Esophagus squamous epithelium (tissue), 5 donors: ENCODE data around the gene ADARB2. TPM values are rescaled to one million over a fixed set of nuclear protein-coding genes. Genes with fewer than 3 reads are reported as not detected.

Experiments
- DNase-seq: peaks from one replicate; lab custom pipeline; 2025; lab: John Stamatoyannopoulos, UW
- H3K27ac ChIP-seq, 4 donors: fragments of 200-600 bp; sonication (generic); one replicate each; pipeline ENCODE4 v1.5.1; 2016 to 2019; ENCODE audit warnings: mild to moderate bottlenecking in 1 of 4
- H3K27me3 ChIP-seq, 4 donors: fragments of 200-600 bp; sonication (generic); 1 replicate in 3 of 4; 2 replicates in 1 of 4; pipeline versions ENCODE4 v1.5.1 to v1.6.0; 2017 to 2021; ENCODE audit warnings: antibody characterized with exemption in 1 of 4
- H3K36me3 ChIP-seq, 3 donors: fragments of 200-600 bp; sonication (generic); one replicate each; pipeline ENCODE4 v1.5.1; 2016 to 2019
- H3K4me1 ChIP-seq, 3 donors: fragments of 200-600 bp; sonication (generic); one replicate each; pipeline ENCODE4 v1.5.1; 2017 to 2019
- H3K4me3 ChIP-seq, 4 donors: fragments of 200-600 bp; sonication (generic); 1 replicate in 3 of 4; 2 replicates in 1 of 4; pipeline ENCODE4 v1.5.1; 2016 to 2019; ENCODE audit warnings: mild to moderate bottlenecking in 2 of 4, moderate library complexity in 1 of 4
- H3K9me3 ChIP-seq, 3 donors: fragments of 200-600 bp; sonication (generic); one replicate each; pipeline ENCODE4 v1.5.1; 2016 to 2019
- POLR2A ChIP-seq, 4 donors: fragments of 450-650 bp; IDR thresholded peaks; one replicate each; pipeline ENCODE4 v1.6.1; 2017; ENCODE audit warnings: antibody characterized with exemption in 4 of 4, mild to moderate bottlenecking in 4 of 4, moderate library complexity in 3 of 4
- WGBS, 2 donors: methylation state at CpG; one replicate each; pipeline ENCODE4 v1.1.5; 2018; 5-methylcytosine and 5-hydroxymethylcytosine counted together
- intact Hi-C: fragments of 100-400 bp; cut with DNase I; formaldehyde crosslinking; loops from one replicate; pipeline ENCODE4 v1.15.0; 2022
- total RNA-seq, 4 donors: library from RNA; depleted of rRNA; stranded (reverse); fragments of >200 nt; gene quantifications; one replicate each; pipeline ENCODE4 v1.1.0, GENCODE V29; 2016
- TF ChIP-seq, protein P1 (sequence below), 6 experiments: fragments of 450-650 bp in 4 of 6; fragments of 200-600 bp in 2 of 6; sonication (generic) in 2 of 6; IDR thresholded peaks; one replicate each; pipeline ENCODE4 v1.5.1; 2016 to 2019; ENCODE audit warnings: antibody characterized with exemption in 6 of 6, mild to moderate bottlenecking in 4 of 6, moderate library complexity in 4 of 6
- donor health status: DM: yes; HTN: yes; CAD: no.

The ADARB2 gene
- total RNA-seq, 4 donors from 2014 or later: 0.21 to 3.5 (median 1.5) TPM

GRCh38 chr10:1515780-1516491 lies 221.4 kb downstream of the ADARB2 start:
- H3K27ac ChIP-seq: no peak overlapping the region
- intact Hi-C loops: no loop called here
- no peaks in the 10 kb centered on the region for H3K9me3 ChIP-seq
- H3K4me1 ChIP-seq: no peaks in the 10 kb centered on the region
- no peak for TF ChIP-seq POLR2A (IDR thresholded peaks at IDR 0.05)
- TF ChIP-seq, protein P1, sequence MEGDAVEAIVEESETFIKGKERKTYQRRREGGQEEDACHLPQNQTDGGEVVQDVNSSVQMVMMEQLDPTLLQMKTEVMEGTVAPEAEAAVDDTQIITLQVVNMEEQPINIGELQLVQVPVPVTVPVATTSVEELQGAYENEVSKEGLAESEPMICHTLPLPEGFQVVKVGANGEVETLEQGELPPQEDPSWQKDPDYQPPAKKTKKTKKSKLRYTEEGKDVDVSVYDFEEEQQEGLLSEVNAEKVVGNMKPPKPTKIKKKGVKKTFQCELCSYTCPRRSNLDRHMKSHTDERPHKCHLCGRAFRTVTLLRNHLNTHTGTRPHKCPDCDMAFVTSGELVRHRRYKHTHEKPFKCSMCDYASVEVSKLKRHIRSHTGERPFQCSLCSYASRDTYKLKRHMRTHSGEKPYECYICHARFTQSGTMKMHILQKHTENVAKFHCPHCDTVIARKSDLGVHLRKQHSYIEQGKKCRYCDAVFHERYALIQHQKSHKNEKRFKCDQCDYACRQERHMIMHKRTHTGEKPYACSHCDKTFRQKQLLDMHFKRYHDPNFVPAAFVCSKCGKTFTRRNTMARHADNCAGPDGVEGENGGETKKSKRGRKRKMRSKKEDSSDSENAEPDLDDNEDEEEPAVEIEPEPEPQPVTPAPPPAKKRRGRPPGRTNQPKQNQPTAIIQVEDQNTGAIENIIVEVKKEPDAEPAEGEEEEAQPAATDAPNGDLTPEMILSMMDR (IDR thresholded peaks at IDR 0.05): no peak
- DNase-seq: no peak
- H3K27me3 ChIP-seq: no peaks in the 10 kb centered on the region
- whole genome bisulfite sequencing, 2 donors: 79 to 85% methylated on average over 5 to 18 of the region's 18 CpGs
- H3K36me3 ChIP-seq: no peaks in the 10 kb centered on the region
- no peak overlapping the region for H3K4me3 ChIP-seq

- no peak for DNase-seq
- WGBS, 2 donors: 92 to 93% methylated on average over 9 of the region's 14 CpGs
- TF ChIP-seq, protein P1 (IDR thresholded peaks at IDR 0.05): no peak
- TF ChIP-seq POLR2A (IDR thresholded peaks at IDR 0.05): no peak
- H3K27me3 ChIP-seq: no peaks in the 10 kb centered on the region
- intact Hi-C loops: no loop called here
- no peak overlapping the region for H3K4me3 ChIP-seq
- H3K27ac ChIP-seq: no peak overlapping the region
- no peaks in the 10 kb centered on the region for H3K36me3 ChIP-seq
- no peaks in the 10 kb centered on the region for H3K9me3 ChIP-seq
- H3K4me1 ChIP-seq: no peaks in the 10 kb centered on the region
Observed at GRCh38 chr10:1515121-1515779, 222.1 kb downstream of the ADARB2 start.

GRCh38 chr10:1514681-1515080 lies 222.6 kb downstream of the ADARB2 start:
- Histone ChIP-seq H3K4me3 (no peak overlapping the region), H3K27me3 (no peaks in the 10 kb centered on the region), H3K9me3 (no peaks in the 10 kb centered on the region), H3K36me3 (no peaks in the 10 kb centered on the region), H3K4me1 (no peaks in the 10 kb centered on the region), H3K27ac (no peak overlapping the region)
- no peak for DNase-seq
- 77 to 83% methylated on average over 7 to 8 of the region's 8 CpGs for WGBS, 2 donors
- no peak for TF ChIP-seq POLR2A (IDR thresholded peaks at IDR 0.05)
- TF ChIP-seq, protein P1 (IDR thresholded peaks at IDR 0.05): no peak
- intact Hi-C loops: no loop called here

DNA sequence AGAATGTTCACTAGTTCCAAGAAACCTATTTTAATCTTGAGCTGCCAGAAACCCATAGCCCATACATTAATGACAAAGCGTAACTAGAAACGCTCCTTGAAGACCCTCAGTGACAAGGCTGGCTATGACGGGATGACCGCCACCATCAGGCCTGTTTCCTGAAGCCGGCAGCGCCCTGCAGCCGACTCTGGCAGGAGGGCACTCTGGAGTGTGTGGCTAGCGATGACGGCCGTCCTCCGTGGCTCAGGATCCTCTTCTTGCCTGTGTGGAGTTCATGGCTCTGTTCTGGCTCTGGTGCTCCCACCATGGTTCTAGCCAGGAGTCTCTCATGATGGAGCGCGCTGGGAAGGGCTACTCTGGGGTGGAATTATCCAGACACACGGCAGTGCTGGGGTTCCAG lies 224.1 kb downstream of the ADARB2 start:
- WGBS, 2 donors: 86 to 87% methylated on average over 6 to 9 of the region's 14 CpGs
- intact Hi-C loops: no loop called here
- TF ChIP-seq, protein P1 (IDR thresholded peaks at IDR 0.05): no peak
- no peak for TF ChIP-seq POLR2A (IDR thresholded peaks at IDR 0.05)
- DNase-seq: no peak
- Histone ChIP-seq H3K27ac (no peak overlapping the region), H3K27me3 (no peaks in the 10 kb centered on the region), H3K9me3 (no peaks in the 10 kb centered on the region), H3K36me3 (no peaks in the 10 kb centered on the region), H3K4me3 (no peak overlapping the region), H3K4me1 (no peaks in the 10 kb centered on the region)

GRCh38 chr10:1509011-1509530 lies 228.3 kb downstream of the ADARB2 start:
- H3K4me3 ChIP-seq: no peak overlapping the region
- no peak for DNase-seq
- no peaks in the 10 kb centered on the region for H3K36me3 ChIP-seq
- TF ChIP-seq POLR2A (IDR thresholded peaks at IDR 0.05): no peak
- TF ChIP-seq, protein P1 (IDR thresholded peaks at IDR 0.05): no peak
- 57 to 76% methylated on average over 15 of the region's 15 CpGs for WGBS, 2 donors
- no peaks in the 10 kb centered on the region for H3K9me3 ChIP-seq
- H3K4me1 ChIP-seq: peaks cover 0 to 3% (median 0%) of the 10 kb centered on the region in 3 donors
- H3K27ac ChIP-seq: no peak overlapping the region
- intact Hi-C loops: no loop called here
- H3K27me3 ChIP-seq: no peaks in the 10 kb centered on the region
